Epidermal melanocyte (primary cell): ENCODE measurements around the gene FARS2.

Source experiments
- DNase-seq: peaks from one replicate; pipeline ENCODE4 v3.0.0; 2011; ENCODE audit warnings: low spot score; ENCODE audit not compliant: insufficient read length

Gene FARS2

GRCh38 chr6:5249451-5250122 lies 11.7 kb upstream of the FARS2 start:
- DNase-seq, result no peak

GRCh38 chr6:5250451-5250850 lies 10.9 kb upstream of the FARS2 start:
- no peak for DNase-seq

DNA sequence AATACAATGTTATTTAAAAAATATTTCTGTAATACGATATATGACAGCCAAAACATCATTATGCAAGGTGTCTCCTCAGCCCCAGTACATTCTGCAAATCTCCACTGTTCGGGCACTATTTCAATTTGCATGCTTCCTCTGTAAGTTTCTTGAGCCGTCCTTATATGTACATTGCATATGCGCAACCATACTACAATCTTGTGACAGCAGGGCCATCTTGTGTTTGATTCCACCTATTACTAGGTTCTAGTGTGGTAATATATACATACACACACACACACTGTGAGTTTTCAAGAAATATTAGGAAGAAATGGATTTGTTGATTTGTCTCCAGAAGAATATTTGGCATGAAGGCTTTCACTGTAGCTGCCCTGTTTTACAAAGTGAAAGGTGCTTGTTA lies 10.4 kb upstream of the FARS2 start:
- DNase-seq, result no peak

DNA sequence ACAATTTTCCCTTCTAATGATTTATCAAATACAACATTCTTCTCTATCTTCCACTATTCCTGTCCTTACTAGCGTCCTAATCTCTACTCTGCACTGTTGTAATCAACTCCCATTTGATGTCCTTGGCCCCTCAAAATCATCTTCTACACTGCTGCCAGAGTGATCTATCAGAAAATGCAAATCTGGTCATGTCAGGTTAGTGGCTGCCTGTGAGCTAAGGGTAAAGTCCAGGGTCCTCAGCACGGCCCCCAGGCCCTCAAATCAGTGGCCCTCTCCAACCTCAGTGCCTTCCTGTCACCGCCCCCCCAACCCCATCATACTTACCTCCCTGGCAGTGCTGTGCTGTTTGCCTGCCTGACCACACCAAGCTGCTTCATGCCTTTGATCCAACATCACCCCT lies 4.4 kb upstream of the FARS2 start:
- DNase-seq, result no peak

GRCh38 chr6:5257400-5257799 lies 3.9 kb upstream of the FARS2 start:
- no peak for DNase-seq

GRCh38 chr6:5259428-5259827 lies 1.9 kb upstream of the FARS2 start:
- no peak for DNase-seq

- no peak for DNase-seq
Measured at GRCh38 chr6:5260111-5260620, 1.1 kb upstream of the FARS2 start.

GRCh38 chr6:5261545-5262109 lies 314 bp downstream of the FARS2 start:
- DNase-seq, result no peak

DNA sequence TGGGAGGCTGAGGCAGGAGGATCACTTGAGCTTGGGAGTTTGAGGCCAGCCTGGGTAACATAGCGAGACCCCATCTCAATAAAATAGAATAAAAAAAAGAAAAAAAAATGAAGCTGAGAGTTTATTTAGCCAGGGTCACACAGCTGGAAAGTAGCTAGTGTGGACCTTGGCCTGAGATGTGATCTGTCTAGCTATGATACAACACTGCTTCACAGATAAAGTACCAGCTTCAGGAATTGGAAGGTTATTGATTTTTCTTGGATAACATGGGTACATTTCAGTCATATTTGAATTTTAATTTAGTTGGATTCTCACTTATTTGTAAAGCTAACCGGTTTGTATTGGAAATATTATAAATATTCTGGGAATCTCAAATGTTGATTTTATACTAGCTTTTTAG lies 5.1 kb downstream of the FARS2 start:
- DNase-seq, result no peak

DNA sequence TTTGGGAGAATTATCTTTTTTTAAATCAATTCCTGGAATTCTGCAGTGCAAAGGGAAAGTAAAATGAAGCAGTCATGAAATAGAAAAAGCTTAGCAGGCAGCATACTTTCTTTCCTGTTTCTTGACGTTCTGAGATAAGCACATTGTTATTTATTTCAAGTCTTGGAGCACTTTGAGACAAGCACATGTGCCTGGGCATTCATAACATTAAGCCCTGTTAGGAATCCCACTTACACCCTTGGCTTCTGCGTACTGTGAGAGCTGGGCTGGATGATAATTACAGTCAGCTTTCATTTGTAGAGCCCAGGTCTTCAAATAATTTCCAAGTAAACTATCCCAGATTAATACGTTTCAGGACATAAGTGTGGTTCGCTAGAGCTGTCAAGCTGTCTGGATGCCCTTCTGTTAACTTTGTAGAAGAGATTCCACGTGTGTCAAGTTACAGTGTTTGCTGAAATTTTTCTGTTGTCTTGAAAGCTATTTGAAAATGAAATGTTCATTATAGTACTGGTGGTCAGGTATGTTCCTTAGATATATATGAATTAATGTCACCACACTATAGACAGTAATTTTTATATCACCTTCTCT lies 8.9 kb downstream of the FARS2 start:
- no peak for DNase-seq

GRCh38 chr6:5271926-5272325 lies 10.6 kb downstream of the FARS2 start:
- DNase-seq, result no peak

GRCh38 chr6:5274231-5274630 lies 12.9 kb downstream of the FARS2 start:
- DNase-seq, result no peak

GRCh38 chr6:5275497-5275896 lies 14.2 kb downstream of the FARS2 start:
- DNase-seq, result no peak

- no peak for DNase-seq
Measured at GRCh38 chr6:5276581-5276980, 15.3 kb downstream of the FARS2 start.

DNA sequence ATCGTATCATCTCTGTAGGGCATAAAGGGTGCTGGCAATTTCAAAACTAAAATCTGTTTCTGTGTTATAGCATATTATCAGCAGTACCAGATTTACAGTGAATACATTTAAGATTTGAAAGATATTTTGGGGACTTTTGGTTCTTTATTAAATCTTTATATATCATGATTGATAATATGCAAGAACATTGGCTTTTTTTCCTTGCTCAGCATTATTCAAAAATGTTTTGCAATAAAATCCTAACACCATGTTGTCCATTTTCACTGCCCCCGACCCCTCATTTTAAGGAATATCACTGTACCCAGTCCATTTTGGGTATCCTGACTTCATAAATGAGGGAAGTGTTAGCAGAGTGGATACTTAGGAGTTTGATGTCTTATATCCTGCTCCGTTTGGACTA lies 16.3 kb downstream of the FARS2 start:
- no peak for DNase-seq

GRCh38 chr6:5278047-5278446 lies 16.7 kb downstream of the FARS2 start:
- DNase-seq, result no peak

DNA sequence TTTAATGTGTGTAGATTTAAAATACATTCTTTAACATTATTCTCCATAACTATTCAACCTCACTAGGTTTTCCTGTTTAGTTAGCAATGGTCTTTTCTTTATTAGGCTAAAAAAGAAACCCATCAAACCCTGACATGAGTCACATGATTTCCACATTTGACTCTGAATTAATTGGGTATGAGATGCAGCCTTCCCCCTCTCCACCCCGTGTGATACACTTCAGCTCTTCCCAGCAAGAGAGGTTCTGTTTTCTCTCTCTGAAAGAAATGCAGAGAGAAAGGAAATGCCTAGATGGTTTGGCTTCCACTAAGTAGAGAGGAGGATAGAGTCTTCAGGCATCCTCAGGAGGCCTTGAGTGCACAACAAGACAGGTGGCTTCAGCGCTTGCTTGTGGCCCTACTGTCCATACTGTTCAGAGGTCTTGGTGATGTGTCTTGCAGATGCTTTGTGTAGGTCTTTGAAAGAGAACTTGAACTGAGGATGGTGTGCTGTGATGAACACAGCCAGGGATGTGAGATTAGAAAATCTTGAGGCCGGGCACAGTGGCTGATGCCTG lies 17.3 kb downstream of the FARS2 start:
- DNase-seq, result no peak

GRCh38 chr6:5279891-5280338 lies 18.6 kb downstream of the FARS2 start:
- DNase-seq, result no peak

DNA sequence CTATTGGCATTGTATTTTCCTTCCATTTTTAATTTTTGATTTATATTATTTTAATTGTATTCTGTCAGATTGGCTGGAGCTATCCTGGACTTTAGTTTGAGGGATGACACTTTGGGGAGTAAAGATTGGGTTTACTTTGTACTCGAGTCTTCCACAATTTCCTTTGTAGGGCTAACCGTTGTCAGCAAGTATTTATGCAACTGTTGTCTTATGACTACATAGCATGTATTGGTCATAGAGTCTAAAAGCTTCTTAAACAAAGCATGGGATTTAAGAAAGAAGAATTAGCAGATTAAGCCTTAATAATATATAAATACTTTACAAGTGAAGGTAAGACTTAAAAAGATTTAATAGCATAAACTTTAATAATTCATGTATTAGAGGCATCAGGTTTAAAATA lies 19.6 kb downstream of the FARS2 start:
- no peak for DNase-seq

GRCh38 chr6:5282191-5282623 lies 20.9 kb downstream of the FARS2 start:
- DNase-seq, result no peak

DNA sequence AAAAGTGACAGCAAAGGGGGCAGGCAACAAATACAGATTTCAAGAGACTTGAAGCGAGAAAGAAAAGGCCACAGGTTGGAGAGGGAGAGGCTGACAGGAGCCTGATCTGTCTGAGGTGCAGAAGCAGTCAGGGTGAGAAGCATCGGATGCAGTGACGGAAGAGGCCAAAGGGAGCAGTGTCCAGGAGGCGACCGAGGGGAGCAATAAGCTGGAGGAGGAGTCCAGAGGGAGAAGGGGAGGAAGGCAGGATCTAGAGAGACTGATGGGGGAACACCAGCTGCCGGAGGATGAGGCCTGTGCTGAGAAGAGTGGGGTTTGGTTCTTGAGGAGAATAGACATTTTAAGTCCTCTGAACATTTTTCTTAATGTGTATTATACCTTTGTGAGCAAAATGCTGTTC lies 23.8 kb downstream of the FARS2 start:
- DNase-seq, result no peak

- no peak for DNase-seq
Measured at GRCh38 chr6:5285526-5285925, 24.2 kb downstream of the FARS2 start.

- no peak for DNase-seq
Measured at GRCh38 chr6:5286780-5287179, 25.5 kb downstream of the FARS2 start.
